ENCODE results near the gene SLC25A14.
"Not testable (repeated sequence)": the region's sequence is repeated elsewhere in the genome, so short reads cannot be mapped to it uniquely, and the experiment has no call there.

The SLC25A14 gene, protein sequence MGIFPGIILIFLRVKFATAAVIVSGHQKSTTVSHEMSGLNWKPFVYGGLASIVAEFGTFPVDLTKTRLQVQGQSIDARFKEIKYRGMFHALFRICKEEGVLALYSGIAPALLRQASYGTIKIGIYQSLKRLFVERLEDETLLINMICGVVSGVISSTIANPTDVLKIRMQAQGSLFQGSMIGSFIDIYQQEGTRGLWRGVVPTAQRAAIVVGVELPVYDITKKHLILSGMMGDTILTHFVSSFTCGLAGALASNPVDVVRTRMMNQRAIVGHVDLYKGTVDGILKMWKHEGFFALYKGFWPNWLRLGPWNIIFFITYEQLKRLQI

GRCh38 chrX:130339408-130340222 lies at the start of gene SLC25A14:
Gene SLC25A14 (plus strand): TSS chrX:130339919. CDS start chrX:130340279, 360 bp downstream.
- DNase-seq = peak; percentile 69

DNA sequence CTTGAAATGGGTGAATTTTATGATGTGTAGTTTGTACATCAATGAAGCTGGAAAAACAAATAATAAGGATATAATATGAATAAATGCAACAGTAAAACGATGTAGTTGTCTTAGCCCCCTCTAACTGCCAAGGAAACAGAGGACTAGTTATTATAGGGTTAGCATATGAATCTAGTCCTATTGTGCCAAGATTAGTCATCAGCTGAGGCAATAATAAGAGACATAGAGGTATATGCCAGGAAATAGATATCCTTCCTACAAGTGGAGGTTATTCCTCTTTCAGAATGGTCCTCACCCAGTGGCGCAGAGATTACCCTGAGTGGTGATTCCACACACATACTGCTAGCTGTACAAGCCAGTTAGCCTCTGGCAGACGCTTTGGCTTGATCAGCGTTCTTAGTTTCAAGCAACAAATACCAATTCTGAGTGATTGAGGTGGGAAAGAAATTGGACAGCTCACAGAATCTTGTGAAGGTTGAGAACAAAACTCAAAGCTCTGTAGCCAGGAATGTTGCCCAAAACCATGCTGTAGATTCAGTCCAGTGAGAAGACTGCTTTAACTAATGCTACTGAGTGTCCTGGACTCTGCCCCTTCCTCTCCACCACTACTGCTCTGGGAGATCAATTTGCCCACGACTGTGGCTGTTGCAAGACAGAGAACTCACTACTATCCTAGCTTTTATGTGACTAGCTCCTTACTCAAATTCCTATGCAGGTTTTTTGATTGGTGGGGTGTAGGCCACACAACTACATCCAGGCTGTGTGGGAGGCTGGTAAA lies 44.0 kb upstream of the SLC25A14 start:
- no peak for DNase-seq

- no peak for DNase-seq
Measured at GRCh38 chrX:130296297-130296678, 43.4 kb upstream of the SLC25A14 start.

DNA sequence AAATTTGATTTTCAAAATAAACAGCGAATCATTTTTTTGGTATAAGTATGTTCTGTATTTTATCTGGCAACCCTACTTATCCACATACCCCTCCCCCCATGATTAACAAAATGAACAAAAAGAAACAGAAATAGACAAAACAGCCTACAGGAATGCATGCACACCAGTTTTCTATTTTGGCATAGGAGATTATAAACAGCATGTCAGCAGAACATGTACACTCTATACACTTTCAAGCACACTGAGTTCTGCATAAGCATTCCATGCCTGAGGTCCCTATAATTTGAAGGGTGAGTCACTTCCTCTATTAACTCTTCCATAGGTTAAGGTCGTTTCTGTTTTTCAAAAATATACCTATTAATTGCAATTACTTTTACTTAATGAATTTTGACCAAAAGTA lies 43.0 kb upstream of the SLC25A14 start:
- DNase-seq = no peak

GRCh38 chrX:130299279-130300009 lies 40.3 kb upstream of the SLC25A14 start:
- DNase-seq = no peak

DNA sequence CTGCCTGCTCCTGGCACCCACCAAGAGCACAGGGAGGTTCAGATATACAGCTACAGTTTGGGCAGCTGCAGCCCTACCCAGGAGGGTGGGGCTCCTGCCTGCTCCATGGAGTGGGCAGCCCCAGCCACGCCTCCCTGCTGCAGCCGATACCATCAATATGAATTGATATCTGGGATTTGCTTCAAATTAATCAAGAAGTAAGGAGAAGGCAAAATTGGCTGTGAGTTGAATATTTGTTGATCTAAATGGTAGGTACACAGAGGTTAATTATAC lies 39.8 kb upstream of the SLC25A14 start:
- no peak for DNase-seq

DNA sequence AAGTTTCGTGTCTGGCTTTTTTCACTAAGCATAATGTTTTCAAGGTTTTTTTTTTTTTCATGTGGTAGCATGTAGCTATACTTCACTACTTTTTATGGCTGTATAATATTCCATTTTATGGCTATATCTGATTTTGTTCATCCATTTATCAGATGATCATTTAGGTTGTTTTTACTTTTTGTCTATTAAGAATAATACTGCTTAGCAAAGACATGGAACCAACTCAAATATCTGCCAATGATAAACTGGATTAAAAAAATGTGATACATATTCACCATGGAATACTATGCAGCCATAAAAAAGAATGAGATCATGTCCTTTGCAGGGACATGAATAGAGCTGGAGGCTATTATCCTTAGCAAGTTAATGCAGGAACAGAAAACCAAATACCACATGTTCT lies 38.3 kb upstream of the SLC25A14 start:
- no peak for DNase-seq

- no peak for DNase-seq
Measured at GRCh38 chrX:130301977-130302376, 37.7 kb upstream of the SLC25A14 start.

DNA sequence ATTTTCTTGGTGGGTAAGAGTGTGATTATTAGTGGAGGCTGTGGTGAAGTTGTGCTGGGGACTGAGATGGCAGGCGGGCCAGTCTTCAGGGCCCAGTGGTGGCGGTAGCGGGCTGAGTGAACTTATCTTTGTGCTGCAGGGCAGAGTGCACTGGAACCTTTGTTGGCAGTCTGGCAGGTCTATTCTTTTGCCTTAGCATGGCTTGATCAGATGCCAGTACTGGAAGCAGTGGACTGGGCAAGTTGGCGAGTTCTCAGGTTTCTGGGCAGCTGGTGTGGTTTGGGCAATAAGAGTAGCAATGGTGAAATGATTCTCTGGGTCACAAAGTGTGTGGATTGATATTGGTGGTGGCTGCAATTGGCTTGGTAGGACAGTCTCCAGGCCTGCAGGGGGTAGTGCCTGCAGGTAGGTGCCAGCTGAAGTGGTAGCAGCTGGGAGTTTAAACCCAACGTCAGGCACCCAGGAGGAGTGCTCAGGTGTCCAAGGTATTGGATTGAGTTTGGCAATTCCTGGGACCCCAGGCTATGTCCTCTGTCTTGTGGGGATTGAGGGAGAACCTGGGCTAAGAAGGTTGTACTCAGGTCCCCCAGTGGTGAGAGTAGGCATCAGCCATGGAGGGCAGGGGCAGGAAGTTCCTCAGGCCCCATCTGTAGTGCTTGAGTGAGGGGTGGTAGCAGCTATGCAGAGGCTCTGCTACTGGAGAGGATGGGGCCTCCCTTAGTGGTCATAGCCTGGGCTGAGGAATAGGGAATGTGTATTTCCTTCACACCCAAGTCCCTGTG lies 34.9 kb upstream of the SLC25A14 start:
- DNase-seq = no peak

GRCh38 chrX:130319886-130320285 lies 19.8 kb upstream of the SLC25A14 start:
- not testable (repeated sequence) for DNase-seq

DNA sequence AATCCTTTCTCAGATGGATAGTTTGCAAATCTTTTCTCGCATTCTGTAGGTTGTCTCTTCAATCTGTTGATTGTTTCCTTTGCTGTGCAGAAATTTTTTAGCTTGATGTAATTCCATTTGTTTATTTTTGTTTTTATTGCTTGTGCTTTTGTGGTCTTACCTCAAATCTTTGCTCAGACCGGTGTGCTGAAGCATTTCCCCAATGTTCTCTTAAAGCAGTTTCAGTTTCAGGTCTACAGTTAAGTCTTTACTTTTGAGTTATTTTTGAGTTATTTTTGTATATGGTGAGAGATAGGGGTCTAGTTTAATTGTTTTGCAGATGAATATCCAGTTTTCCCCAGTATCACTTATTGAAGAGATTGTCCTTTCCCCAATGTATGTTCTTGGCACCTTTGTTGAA lies 18.2 kb upstream of the SLC25A14 start:
- no peak for DNase-seq

DNA sequence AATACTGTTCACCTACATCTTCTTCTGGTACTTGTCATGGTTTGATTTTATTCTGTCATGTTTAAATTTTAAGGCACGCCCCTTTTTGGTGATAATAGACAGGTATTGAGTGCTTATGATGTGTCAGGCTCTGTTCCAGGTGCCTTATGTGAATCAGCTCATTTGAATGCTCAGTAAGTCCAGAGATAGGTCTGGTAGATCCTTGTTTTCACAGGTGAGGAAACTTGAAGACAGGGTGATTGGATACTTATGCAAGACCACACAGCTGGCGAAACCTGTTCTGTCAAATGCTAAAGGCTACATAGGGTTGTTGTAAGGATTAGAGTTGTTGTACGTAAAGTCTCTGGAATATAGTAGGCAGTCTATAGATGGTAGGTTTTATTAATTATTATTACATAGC lies 9.6 kb upstream of the SLC25A14 start:
- DNase-seq = no peak

GRCh38 chrX:130330706-130331105 lies 9.0 kb upstream of the SLC25A14 start:
- peak; percentile 39 for DNase-seq

GRCh38 chrX:130336531-130336930 lies 3.2 kb upstream of the SLC25A14 start:
- DNase-seq = no peak

- not testable (repeated sequence) for DNase-seq
Measured at GRCh38 chrX:130338869-130339268, 850 bp upstream of the SLC25A14 start.

DNA sequence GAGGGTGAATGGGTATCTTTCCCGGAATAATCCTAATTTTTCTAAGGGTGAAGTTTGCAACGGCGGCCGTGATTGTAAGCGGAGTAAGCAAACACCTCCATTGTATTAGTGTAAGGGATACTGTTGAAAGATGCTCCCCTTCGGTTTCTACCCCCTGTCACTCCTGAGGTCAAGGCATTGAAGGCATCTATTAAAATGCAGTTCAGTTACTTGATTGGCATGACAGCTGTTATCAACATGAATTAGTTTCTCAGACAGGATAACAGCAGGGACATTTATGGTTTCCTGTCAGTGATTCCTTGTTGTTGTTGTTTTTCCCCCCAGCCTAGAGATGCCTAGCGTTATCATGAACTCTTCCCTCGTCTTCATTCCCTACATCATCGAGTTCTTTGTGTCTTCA lies 552 bp downstream of the SLC25A14 start:
- no peak for DNase-seq

GRCh38 chrX:130343411-130343810 lies 3.7 kb downstream of the SLC25A14 start:
- no peak for DNase-seq

- DNase-seq = no peak
Measured at GRCh38 chrX:130347321-130347720, 7.6 kb downstream of the SLC25A14 start.

- DNase-seq = no peak
Measured at GRCh38 chrX:130351567-130351966, 11.8 kb downstream of the SLC25A14 start.

DNA sequence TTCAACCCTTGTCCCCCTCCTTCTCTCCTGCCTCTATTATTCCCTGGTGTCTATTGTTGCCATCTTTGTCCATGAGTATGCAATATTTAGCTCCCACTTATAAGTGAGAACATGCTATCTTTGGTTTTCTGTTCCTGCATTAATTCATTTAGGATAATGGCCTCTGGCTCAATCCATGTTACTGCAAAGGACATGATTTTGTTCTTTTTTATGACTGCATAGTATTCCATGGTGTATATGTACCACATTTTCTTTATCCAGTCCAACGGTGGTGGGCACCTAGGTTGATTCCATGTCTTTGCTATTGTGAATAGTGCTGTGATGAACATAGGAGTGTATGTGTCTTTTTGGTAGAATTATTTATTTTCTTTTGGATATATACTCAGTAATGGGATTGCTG lies 12.3 kb downstream of the SLC25A14 start:
- not testable (repeated sequence) for DNase-seq

DNA sequence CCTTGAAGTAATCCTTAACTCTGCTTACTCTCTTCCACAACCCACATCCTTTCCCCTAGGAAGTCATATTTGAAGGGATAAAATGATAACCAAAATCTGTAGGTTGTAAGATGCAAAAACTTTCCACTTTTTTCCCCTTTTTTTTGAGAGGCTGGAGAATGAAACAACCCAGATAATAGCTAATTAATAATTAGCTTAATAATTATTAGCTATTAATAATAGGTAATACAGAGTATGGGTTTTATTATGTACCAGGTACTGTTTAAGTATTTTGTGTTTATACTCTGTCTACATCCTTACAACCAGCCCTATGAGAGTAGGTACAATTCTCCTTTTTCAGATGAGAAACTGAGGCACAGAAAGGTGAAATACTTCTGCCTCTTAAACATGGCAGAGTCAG lies 36.4 kb downstream of the SLC25A14 start:
- no peak for DNase-seq

DNA sequence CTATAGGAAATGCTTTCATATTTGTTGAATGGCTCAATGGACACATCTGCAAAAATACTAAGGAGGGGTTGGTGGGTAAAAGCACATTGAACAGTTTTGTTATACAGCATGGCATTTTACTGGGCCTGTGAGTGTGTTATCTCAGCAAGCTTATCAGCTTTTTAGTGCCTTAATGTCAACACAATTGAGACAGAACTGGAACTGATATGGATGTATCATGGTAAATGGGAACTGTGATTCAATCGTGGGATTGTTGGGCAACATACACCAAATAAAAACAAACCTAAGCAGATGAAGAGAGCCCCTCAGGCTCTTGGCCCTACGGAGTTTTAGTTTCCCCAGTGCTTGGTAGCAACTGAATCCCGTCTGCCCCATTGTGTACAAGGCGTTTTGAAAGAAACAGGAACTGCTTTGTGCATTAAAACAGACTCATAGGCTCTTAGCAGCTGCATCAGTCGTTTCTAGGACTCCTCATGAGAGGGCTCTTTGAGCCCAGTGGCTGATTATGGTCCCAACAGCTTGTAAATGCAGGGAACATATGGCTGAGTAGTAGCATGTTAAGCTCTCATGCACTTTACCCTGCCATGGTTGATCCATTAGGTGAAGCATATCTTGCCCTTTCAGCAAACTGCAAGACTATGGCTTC lies 38.4 kb downstream of the SLC25A14 start:
- no peak for DNase-seq
